Measurements from ENCODE around the gene DLEC1. TPM values are rescaled to one million over a fixed set of nuclear protein-coding genes. Genes with fewer than 3 reads are reported as not detected.
"Not testable (repeated sequence)": the region's sequence is repeated elsewhere in the genome, so short reads cannot be mapped to it uniquely, and the experiment has no call there.

Gene DLEC1
- polyA plus RNA-seq, 6 donors from 2014 or later, result 0.09 to 0.50 (median 0.30) TPM; not detected in 2

GRCh38 chr3:38157117-38157516 is 118.1 kb downstream of the DLEC1 start:
- no peak for DNase-seq
- Mint-ChIP-seq H3K27me3 (no peaks in the 10 kb centered on the region), H3K4me3 (no peak overlapping the region), H3K4me1 (peaks cover 0 to 15% (median 11%) of the 10 kb centered on the region in 3 donors), H3K27ac (no peak overlapping the region), H3K36me3 (no peaks in the 10 kb centered on the region), H3K9me3 (no peaks in the 10 kb centered on the region)
- ATAC-seq (ENCODE audit: low read depth in 2 of 2), result no peak

DNA sequence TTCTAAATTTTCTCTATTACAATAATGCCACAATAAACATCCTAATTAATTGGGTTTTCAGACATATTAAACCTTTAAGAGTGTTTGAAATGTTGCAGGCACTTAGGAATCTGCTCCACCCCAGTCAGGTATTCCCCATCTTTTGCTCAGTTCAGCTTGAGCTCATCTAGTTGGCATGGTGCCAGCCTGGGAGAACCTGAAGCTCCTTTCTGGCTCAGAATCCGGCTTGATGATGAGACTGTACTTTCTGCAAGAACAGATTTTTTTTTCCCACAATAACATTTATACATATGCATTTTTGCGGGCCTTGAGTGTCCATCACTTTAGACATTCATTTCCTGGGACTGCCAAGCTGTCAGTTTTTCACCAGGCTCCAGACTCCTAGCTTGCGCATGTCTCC is 118.6 kb downstream of the DLEC1 start:
- H3K4me3 Mint-ChIP-seq, result no peak overlapping the region
- DNase-seq (no peak), ATAC-seq (ENCODE audit: low read depth in 2 of 2) (no peak)
- H3K36me3 Mint-ChIP-seq, result no peaks in the 10 kb centered on the region
- no peaks in the 10 kb centered on the region for H3K27me3 Mint-ChIP-seq
- no peak overlapping the region for H3K27ac Mint-ChIP-seq
- peaks cover 0 to 15% (median 11%) of the 10 kb centered on the region in 3 donors for H3K4me1 Mint-ChIP-seq
- no peaks in the 10 kb centered on the region for H3K9me3 Mint-ChIP-seq

GRCh38 chr3:38158472-38158871 is 119.5 kb downstream of the DLEC1 start:
- DNase-seq, result no peak
- no peaks in the 10 kb centered on the region for H3K27me3 Mint-ChIP-seq
- H3K4me1 Mint-ChIP-seq, result peaks cover 0 to 15% (median 10%) of the 10 kb centered on the region in 3 donors
- peak overlapping the region in 1 of 8 donors; percentile 60 for H3K4me3 Mint-ChIP-seq
- no peaks in the 10 kb centered on the region for H3K9me3 Mint-ChIP-seq
- no peaks in the 10 kb centered on the region for H3K36me3 Mint-ChIP-seq
- peak; percentile 41 to 48 for ATAC-seq (ENCODE audit: low read depth in 2 of 2)
- peak overlapping the region in 2 of 6 donors; percentile 39 to 81 for H3K27ac Mint-ChIP-seq

GRCh38 chr3:38160704-38161103 is 121.7 kb downstream of the DLEC1 start:
- not testable (repeated sequence) for H3K4me3 Mint-ChIP-seq; DNase-seq; H3K27ac Mint-ChIP-seq; H3K27me3 Mint-ChIP-seq; H3K36me3 Mint-ChIP-seq; H3K9me3 Mint-ChIP-seq; ATAC-seq (ENCODE audit: low read depth in 2 of 2)
- peaks cover 8 to 13% (median 11%) of the 10 kb centered on the region in 3 donors for H3K4me1 Mint-ChIP-seq

DNA sequence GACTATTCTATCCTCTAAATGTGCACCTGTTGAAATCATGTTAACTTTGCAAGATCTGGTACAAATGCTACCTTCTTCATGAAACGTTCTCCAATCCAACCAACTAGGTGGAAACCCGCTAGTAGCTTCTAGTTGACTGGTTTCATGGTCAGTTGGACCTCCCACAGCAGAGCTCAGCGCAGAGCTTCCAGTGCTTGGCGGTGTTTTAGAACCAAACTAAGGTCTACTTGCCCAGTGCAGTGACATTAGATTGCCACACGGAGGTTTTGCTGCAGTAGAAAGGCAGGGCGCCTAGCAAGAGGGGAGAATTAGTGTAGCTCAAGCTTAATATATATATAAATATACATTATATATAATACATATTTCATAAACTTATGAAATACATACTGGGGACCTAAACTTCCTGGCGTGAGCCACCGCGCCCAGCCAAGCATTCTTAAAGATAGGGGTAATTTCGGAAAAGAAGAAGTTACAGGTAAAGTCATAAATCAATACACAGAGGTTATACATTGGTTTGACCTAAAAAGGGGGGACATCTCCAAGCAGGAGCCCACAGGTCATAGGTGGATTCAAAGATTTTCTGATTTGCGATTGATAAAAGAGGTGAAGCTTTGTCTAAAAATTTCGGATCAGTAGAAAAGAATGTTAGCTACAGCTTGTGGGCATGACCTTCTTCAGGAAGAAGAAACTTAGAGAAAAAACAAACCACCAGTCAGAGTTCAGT is 124.3 kb downstream of the DLEC1 start:
- DNase-seq, result no peak
- Mint-ChIP-seq H3K27ac (peak overlapping the region; percentile 47 to 100 (median 66)), H3K9me3 (no peaks in the 10 kb centered on the region)

GRCh38 chr3:38163841-38164642 is 125.0 kb downstream of the DLEC1 start:
- Mint-ChIP-seq H3K9me3 (no peaks in the 10 kb centered on the region), H3K27me3 (no peaks in the 10 kb centered on the region), H3K4me1 (peaks cover 38 to 41% (median 38%) of the 10 kb centered on the region in 3 donors), H3K27ac (peak overlapping the region; percentile 99 to 100 (median 100)), H3K4me3 (peak overlapping the region; percentile 88 to 99 (median 98)), H3K36me3 (no peaks in the 10 kb centered on the region)
- ATAC-seq (ENCODE audit: low read depth in 2 of 2), result no peak
- DNase-seq, result no peak

More for the DNA sequence above, 124.3 kb downstream of the DLEC1 start:
- no peaks in the 10 kb centered on the region for H3K36me3 Mint-ChIP-seq
- no peaks in the 10 kb centered on the region for H3K27me3 Mint-ChIP-seq
- peak overlapping the region in 6 of 8 donors; percentile 39 to 98 (median 74) for H3K4me3 Mint-ChIP-seq
- no peak for ATAC-seq (ENCODE audit: low read depth in 2 of 2)
- H3K4me1 Mint-ChIP-seq, result peaks cover 30 to 37% (median 31%) of the 10 kb centered on the region in 3 donors

DNA sequence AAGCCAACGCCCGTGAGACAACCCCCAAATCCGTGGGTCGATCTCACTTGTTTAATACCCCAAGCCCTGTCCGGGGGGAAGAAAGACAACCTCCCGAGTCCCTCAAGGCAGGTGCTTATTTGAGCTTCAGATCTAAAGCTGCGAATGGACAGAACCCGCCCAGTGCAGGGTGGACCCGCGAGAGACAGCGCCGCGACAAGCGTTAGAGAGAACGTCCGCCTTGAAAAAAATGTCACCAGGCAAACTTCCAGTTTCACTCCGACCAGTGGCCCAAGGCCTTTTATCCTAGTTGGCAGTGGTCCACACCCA is 125.6 kb downstream of the DLEC1 start:
- DNase-seq (no peak), ATAC-seq (ENCODE audit: low read depth in 2 of 2) (no peak)
- H3K4me3 Mint-ChIP-seq, result peak overlapping the region; percentile 88 to 99 (median 98)
- no peaks in the 10 kb centered on the region for H3K36me3 Mint-ChIP-seq
- H3K27me3 Mint-ChIP-seq, result no peaks in the 10 kb centered on the region
- peaks cover 39 to 46% (median 43%) of the 10 kb centered on the region in 3 donors for H3K4me1 Mint-ChIP-seq
- peak overlapping the region; percentile 99 to 100 (median 100) for H3K27ac Mint-ChIP-seq
- no peaks in the 10 kb centered on the region for H3K9me3 Mint-ChIP-seq

DNA sequence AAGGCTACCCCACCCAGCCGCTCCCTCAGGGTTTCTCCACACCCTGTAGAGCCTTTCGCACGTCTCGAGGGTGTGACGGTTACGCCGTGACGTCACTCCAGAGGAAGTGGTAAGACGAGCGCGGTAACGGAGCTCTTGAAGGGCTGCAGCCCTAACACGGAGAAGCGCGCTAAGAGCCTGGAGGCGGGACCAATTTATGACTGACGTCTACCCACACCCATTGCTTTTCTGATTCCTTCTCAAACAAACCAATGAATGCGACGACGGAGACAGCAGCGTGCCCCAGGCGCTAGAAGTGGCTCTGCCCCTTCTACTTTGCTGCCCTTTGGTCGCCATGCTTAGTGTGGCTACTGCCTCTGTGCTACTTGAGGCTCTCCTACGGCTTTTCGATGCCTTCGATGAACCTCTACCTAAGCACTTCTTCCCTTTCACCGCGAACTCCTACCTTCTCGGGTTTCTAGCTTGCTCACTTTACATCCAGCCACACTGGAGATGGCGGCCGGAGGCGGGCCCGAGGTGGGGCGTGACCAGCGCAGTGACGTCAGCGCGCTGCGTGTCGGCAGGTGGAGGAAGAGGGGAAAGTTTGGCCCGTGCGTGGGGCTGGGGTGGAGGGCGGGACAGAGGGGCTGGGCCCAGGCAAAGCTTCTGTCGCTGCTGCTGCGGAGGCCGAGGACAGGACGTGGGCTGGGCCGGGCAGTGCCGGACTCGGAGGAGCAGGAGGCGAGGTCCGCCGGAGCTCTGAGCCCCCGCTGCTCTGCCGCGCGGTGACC is 126.1 kb downstream of the DLEC1 start, which contains the start of gene OXSR1:
Gene OXSR1, plus strand, starts transcription at position 586 of the 770 bp plus-strand sequence. CDS start 340 bp downstream, outside the sequence.
- Mint-ChIP-seq H3K27me3 (no peaks in the 10 kb centered on the region), H3K4me1 (peaks cover 39 to 48% (median 45%) of the 10 kb centered on the region in 3 donors), H3K4me3 (peak within 1 kb of the TSS; percentile 88 to 99 (median 98)), H3K9me3 (no peaks in the 10 kb centered on the region), H3K36me3 (no peaks in the 10 kb centered on the region), H3K27ac (peak within 1 kb of the TSS; percentile 99 to 100 (median 100))
- peak; percentile 98 for DNase-seq
- peak; percentile 82 to 85 for ATAC-seq (ENCODE audit: low read depth in 2 of 2)

DNA sequence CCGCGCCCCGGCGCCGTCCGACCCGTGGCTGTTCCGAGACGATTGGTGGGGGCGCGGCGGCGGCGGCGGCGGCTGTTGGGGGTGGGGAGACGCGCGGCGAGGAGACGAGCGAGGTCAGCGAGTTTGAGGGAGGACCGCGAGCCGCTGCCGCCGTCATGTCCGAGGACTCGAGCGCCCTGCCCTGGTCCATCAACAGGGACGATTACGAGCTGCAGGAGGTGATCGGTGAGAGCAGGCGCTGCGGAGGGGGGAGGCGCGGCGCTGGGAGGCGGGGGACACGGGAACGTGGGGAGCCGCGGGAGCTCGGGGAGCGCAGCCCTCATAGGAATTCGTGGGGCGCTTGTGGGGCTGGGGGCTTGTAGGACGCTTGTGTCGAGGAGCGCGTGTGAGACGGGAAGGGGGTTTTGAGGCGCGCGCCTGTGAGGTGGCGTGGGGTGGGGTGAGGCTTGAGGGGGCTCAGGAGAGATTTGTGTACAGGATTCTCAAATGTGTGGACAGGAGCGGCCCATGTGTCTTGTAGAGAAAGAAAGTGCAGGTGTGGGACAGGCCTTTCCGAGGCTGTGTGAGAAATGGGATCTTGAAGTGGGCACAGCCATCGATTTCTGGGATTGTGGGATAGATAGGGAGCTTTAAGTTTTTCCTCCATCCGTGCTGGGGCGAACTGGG is 126.8 kb downstream of the DLEC1 start:
- ATAC-seq (ENCODE audit: low read depth in 2 of 2), result peak in 1 of 2 donors; percentile 3
- no peaks in the 10 kb centered on the region for H3K27me3 Mint-ChIP-seq
- DNase-seq, result no peak
- H3K4me1 Mint-ChIP-seq, result peaks cover 46 to 55% (median 49%) of the 10 kb centered on the region in 3 donors
- H3K4me3 Mint-ChIP-seq, result peak overlapping the region; percentile 88 to 99 (median 98)
- H3K36me3 Mint-ChIP-seq, result no peaks in the 10 kb centered on the region
- H3K27ac Mint-ChIP-seq, result peak overlapping the region; percentile 95 to 100 (median 100)
- H3K9me3 Mint-ChIP-seq, result no peaks in the 10 kb centered on the region

DNA sequence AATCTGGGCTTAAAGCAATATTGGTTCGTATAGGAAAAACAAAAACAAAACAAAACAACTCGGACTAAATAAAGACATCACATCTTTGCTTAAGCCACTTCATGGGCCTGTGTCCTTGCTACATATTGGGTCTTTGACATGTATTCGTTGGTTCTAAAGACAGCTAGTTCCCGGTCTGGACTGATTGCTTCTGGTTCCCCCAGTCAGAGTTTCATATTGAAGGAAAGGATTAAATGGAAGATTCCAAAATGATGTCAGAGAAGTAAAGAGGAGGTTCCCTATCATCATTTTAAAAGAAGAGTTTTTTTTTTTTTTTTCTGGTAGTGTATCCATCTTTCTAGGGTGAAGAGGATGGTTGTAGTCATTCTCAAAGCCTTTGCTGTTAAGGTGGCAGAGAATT is 128.6 kb downstream of the DLEC1 start:
- peak overlapping the region in 5 of 6 donors; percentile 9 to 100 (median 88) for H3K27ac Mint-ChIP-seq
- peak overlapping the region in 7 of 8 donors; percentile 3 to 98 (median 68) for H3K4me3 Mint-ChIP-seq
- peaks cover 50 to 62% (median 56%) of the 10 kb centered on the region in 3 donors for H3K4me1 Mint-ChIP-seq
- ATAC-seq (ENCODE audit: low read depth in 2 of 2) (no peak), DNase-seq (no peak)
- H3K36me3 Mint-ChIP-seq, result no peaks in the 10 kb centered on the region
- no peaks in the 10 kb centered on the region for H3K27me3 Mint-ChIP-seq
- H3K9me3 Mint-ChIP-seq, result no peaks in the 10 kb centered on the region

GRCh38 chr3:38168151-38169026 is 129.4 kb downstream of the DLEC1 start:
- Mint-ChIP-seq H3K36me3 (no peaks in the 10 kb centered on the region), H3K4me1 (peaks cover 50 to 66% (median 57%) of the 10 kb centered on the region in 3 donors), H3K27me3 (no peaks in the 10 kb centered on the region), H3K9me3 (no peaks in the 10 kb centered on the region), H3K4me3 (peak overlapping the region in 4 of 8 donors; percentile 3 to 87 (median 50)), H3K27ac (peak overlapping the region in 3 of 6 donors; percentile 3 to 100 (median 32))
- DNase-seq, result no peak
- no peak for ATAC-seq (ENCODE audit: low read depth in 2 of 2)

DNA sequence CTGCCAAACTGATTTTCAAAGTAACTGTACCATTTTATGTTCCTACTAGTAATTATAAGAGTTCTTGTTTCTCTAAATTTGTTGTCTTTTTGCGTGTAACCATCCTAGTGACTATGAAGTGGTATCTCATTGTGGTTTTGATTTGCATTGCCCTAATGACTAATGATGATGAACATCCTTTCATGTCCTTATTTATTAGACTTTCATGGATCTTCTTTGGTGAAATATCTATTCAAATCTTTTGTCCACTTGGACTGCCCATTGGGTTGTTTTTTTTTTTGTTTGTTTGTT is 130.0 kb downstream of the DLEC1 start:
- Mint-ChIP-seq H3K27me3 (no peaks in the 10 kb centered on the region), H3K9me3 (no peaks in the 10 kb centered on the region), H3K27ac (peak overlapping the region in 1 of 6 donors; percentile 100), H3K4me3 (peak overlapping the region in 1 of 8 donors; percentile 87), H3K36me3 (no peaks in the 10 kb centered on the region), H3K4me1 (peaks cover 54 to 72% (median 63%) of the 10 kb centered on the region in 3 donors)
- no peak for ATAC-seq (ENCODE audit: low read depth in 2 of 2)
- no peak for DNase-seq

All from naive B cell (primary cell).